Activated CD4-positive, alpha-beta T cell treated with anti-CD3 and anti-CD28 coated beads, Interleukin-10, Interleukin-2, amounts not matched to agents 100 ng/mL and 50 ng/mL, durations not matched to agents 16 hours and 8 hours (primary cell): ENCODE measurements around the gene ABCC12.

ENCODE experiments used
- DNase-seq: peaks from one replicate; pipeline ENCODE4 v3.0.0-alpha.2; 2020

Gene ABCC12

DNA sequence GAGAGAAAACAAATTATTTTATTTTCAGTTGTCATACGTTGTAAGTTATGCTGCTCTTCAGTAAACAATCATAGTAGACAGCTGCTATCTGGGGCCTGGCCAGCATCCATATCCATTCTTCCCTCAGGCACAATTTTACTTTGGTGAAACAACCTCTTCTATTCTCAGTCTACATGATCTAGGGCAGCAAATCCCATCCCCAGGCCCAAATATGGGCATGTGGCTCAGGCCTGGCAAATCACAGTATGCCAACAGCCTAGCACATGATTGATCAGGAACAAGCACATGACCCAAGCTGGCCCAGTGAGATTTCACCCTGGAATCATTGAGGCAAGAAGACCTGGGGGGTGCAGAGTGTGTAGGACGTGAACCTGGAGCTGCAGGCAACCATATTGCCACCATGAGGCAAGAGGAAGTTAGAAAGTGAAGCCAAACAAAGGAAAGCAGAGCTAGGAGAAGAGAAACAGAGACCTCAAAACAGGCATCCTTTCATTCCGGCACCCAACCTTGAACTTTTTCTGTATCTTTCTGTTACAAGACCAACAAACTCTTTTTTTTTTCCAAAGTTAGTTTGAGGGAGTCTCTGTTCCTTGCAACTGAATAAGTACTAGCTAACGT lies 10.3 kb upstream of the ABCC12 start:
- no peak for DNase-seq

DNA sequence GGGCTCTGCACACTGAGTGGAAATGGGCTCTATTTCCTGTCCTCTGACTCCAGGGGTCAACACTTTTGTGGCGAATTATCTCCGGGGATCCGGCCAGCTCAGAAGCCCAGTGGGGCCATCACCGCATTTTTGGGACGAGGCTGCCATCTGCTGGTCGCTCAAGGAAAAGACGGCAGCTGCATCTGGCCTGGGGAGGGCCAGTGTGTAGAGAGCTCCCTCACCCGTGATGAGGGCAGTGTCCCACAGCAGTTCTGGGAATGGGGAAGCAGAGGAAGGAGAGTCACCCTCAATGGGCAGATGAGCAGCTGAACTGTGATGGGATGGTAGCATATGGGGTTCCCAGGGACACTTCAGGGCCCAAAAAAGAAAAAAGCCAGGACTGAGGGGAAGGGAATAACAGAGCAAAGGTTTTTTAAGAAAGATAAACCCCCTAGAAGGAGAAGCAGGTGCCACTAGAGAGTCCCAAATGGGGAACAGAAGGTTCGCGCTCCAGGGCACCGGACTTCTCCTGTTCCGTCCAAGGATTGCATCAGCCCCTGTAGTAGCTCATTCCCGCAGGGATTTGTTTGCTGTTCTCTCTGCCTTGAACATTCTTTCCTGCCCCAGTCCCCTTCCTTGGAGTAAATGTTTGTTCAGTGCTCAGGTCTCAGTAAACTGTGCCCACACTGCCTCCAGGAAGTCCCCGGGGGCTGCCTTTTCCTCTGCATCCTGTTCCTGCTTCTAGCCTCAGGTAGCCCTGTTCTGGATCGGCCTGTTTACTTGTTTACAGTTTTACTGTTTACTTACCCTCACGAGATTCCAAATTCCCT lies 9.3 kb upstream of the ABCC12 start:
- peak; percentile 73 for DNase-seq

DNA sequence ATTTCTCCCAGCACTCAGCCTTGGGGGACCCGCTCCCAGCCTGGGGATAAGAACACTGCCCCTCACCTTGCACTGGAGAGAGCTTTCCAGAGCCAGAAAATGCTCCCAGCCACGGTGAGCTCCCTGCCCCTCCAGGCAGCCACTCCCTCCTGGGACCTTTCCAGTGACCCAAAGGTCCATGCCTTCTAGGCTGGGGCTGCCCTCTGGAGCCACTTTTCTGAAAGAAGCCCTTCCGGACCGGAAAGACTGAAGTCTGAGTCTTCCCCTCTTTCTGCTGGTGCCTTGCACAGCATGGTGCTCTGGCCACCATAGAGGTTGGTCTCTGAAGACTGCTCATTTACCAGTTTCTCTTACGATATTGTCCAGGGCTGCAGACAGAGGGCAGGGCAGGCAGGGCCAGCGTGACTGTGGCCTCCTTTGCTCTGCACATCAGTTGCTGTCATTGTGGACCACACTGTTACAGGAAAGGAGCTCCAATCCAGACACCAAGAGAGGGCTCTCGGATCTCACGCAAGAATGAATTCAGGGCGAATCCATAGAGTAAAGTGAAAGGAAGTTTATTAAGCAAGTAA lies 7.1 kb upstream of the ABCC12 start:
- no peak for DNase-seq

DNA sequence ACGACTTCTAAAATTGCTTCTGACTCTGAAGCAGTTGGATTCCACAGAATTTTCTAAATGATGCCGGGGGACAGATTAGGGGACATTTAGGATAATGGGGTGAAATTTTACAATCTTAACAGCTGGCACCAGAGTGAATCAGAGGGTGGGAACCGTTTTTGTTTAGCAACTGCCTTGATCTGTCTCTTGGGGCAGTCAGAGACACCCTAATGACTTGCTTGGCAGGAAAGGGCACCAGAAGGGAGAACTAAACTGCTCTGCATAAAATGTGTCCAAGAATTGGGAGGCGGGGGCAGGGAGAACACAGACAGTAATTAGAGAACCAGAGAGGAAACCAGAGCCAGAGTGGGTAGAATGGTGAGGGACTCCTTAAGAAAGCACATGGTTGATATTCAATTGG lies 6.1 kb upstream of the ABCC12 start:
- no peak for DNase-seq

DNA sequence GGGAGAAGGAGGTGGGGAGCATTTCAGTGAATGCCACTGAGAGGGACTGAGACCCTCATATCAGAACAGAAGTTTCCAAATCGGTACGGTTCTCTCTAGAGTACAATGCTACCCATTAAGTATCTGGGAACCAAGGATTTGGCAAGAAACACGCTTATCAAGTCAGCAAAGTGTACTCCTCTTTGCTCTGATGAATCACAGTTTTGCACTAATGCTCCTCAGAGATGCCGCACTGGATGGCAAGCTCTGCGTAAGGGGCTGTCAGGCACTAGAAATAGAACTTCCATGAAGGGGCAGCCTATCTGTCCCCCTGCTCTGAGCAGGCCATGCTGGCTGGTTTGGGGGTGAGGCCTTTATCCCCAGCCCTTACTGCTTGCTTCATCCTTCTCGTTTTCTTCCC lies 4.8 kb upstream of the ABCC12 start:
- DNase-seq = no peak

DNA sequence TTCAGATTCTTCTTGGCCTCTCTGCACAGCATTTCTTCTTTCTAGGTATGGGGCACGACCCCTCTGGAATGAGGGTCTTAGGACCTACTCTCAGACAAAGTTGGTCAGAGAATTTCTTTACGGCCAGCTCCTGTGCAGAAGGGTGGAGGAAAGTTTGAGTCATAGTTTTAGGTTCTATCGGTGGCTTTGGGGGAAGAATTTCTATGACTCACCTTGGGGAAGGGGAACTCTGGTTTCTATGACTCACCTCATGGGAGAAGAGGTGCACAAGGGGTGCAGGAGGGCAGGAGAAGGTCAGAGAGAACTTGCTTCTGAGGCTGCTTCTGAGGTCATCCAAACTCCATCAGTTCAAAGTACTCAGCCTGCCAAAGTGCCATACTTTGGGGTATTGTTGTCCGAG lies 2.5 kb upstream of the ABCC12 start:
- DNase-seq = peak; percentile 88

DNA sequence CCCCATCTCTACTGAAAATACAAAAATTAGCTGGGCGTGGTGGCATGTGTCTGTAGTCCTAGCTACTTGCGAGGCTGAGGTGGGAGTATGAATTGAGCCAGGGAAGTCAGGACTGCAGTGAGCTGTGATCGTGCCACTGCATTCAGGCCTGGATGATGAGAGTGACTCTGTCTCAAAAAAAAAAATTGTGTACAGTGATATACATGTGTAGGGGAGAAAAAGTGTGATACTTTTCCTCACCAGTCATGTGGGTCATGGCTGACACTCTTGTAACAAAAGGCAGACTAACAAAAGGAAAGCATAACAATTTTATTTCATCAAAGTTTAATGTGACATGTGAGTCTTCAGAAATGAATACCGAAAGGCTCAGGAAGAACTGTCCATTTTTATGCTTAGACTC lies 2.0 kb upstream of the ABCC12 start:
- DNase-seq = peak; percentile 2

DNA sequence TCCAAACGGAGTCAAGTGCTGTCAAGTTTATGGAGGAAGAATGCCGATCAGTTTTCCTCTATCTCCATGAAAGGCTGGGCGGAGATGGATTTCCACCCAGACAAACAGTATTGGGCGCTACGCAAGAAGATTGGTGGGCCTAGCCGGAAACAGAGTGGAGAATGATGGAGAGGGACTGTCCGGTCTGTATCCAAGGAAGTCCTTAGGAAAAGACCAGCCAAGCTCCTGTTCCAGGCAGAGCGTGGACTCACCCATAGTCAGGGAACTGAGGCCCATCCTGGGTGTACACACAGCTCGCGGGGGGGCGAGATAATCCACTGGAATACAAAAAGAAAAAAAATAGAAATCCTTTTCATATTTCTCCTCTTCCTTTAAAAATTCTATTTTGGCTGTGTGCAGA lies 1.5 kb upstream of the ABCC12 start:
- no peak for DNase-seq

DNA sequence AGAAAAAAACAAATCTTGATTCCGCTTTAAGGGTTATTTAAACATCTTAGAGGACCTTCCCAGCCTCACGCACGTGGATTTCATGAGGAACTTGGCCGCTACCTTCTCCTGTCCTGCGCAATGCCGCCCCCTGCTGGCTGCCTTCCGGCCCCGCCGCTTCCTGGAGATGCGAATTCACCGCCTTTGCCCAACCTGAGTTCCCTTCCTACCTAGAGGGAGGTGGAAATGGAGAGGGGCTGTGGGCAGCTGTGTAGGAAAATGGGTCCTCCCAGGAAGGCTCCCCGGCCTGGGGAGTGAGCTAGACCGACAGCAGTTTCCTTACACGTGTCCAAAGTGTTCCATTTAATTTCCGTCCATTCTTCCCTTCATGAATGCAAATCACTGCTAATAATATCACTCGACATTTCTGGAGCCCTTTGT lies 1.0 kb upstream of the ABCC12 start:
- peak; percentile 81 for DNase-seq

DNA sequence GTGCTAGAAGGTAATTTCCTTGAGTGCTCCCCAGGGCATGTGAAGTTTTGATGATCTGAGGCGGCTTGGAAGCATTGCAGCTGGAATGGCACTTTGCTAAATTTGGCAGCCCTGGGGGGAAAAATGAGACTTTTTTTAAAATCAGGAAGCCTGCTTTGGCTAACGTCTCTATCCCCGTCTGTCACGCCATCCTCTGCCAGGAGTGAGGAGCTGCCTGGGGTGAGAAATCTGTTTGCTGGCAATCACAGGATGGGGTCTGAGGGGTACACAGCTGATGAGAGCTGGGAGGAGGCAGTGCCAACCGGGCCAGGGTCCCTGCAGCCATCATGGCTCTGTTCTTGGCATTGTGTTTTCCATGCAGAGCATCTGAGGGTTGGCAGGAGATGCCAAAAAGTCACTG lies 2.0 kb downstream of the ABCC12 start:
- no peak for DNase-seq

DNA sequence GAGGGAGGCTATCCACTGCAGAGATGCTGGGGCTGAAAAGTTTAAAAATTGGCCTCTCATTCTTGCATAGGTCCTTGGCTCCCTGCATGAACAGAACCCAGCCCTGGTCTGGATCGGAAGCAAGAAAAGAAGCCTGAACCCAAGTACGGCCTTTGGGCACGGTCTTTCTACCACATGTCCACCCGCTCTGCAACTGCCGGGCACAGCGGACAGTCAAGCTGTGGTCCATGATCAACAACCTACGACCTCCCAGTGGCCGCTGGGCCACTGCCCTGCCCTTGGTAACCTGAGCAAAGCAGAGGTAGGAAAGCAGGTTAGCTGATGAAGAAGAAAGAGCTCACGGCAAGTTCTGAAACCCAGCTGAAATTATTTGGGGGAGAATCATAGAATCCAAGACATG lies 3.6 kb downstream of the ABCC12 start:
- no peak for DNase-seq

DNA sequence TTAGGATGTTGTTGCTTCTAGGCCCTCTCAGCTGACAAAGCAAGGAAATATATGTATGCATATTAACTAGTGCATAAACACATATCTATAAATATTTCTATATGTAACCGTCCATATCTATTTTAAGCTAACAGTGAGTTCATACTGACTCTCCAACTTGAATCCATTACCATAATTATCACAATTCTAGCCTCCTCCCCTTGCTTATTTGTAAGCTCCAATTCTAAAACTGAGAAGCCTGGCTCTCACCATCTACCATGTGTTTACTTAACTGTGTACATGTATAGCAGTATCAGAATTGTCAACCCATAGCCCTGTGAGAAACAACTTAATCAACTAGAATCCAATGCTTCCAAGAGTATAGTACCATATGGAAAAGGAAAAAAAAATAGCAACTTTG lies 5.1 kb downstream of the ABCC12 start:
- no peak for DNase-seq

DNA sequence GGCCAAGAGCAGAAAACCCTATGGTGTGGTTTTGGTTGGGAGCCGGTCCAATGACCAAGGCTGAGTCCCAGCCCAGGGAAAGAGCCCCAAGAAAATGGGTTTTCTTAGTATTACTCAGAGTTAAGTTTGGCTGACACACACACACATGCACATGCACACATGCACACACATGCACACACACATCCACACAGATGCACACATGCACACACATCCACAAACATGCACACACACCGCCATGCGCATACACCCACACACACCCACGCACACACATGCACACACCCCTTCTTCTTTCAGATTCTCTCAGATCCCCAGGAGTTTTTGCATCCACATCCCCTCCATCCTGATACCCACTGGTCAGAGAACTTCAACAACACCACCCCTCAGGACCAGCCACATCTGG lies 9.1 kb downstream of the ABCC12 start:
- DNase-seq = no peak

DNA sequence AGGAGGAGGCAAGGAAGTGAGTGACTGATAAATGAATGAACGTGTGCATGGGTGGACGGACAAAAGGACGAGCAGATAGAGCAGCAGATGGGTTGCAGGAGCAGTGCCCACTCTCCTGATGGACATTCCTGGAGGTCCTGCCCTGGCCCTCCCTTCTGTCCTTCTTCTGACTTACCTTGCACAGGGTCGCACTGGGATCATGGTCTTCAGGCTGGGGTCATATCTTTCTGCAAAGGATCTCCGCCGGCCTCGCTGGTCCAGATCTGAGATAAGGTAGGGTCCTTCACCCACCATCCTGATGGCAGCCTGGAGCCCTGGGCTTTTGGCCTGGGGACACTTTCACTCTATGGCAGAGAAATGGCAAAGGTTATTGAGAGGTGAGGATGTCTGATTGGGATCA lies 9.7 kb downstream of the ABCC12 start:
- DNase-seq = no peak

DNA sequence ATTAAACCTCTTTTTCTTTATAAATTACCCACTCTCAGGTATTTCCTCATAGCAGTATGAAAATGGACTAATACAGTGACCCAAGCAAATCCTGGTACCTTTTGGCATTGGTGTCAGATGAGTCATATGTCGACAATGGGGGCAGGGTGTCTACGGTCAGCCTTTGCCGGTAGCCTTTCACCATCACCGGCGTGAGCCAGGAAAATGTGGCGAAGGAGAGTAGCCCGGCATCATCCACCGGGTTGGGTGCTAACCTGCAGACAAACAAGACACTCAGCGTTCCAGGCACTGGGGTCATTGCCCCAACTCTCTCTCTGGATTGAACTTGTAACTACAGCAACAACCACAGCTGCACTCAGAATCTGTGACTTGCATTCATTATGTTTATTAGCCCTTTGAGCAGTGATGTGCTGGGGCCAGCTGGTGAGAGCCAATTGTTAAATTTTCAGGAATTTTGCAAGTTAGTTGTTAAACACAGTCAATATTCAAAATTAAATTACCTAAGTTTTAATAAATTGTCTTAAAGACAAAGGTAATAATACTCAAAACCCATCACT lies 11.9 kb downstream of the ABCC12 start:
- no peak for DNase-seq

DNA sequence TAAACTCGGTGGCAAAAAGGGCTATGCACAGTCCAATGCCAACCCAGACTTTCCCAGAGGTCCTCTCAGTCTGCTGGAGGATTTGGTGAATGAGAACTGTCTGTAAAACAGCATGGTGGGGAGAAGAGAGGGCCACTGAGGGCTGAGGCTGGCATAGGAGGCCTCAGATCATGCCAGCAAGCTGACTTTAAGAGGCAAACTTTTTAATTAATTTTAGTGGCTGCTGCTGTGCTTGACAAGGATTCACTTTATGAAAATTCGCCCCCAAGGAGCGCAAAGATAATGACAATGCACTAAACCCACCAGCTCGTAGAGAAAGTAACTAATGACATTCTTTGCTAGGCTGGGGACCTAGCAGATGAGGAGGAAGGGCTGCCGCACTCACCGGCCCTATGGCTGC lies 15.0 kb downstream of the ABCC12 start:
- DNase-seq = no peak

DNA sequence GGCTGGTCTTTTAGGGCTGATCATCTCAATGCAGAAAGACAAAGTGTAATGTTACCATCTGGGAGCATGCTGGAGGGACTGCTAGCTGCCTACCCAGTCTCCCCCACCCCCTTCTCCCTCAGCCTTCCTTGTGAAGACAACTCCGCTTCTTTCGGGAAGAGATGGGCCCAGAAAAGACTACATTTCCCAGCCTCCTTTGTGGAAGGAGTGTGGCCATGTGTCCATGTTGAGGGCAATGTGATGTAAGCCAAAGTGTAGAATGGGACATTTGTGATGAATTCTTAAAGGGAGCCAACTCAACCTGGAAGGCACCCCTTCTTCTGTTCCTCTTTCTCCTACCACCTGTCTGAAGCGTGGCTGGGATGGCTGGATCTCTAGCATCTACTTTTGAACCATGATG lies 16.3 kb downstream of the ABCC12 start:
- DNase-seq = no peak

DNA sequence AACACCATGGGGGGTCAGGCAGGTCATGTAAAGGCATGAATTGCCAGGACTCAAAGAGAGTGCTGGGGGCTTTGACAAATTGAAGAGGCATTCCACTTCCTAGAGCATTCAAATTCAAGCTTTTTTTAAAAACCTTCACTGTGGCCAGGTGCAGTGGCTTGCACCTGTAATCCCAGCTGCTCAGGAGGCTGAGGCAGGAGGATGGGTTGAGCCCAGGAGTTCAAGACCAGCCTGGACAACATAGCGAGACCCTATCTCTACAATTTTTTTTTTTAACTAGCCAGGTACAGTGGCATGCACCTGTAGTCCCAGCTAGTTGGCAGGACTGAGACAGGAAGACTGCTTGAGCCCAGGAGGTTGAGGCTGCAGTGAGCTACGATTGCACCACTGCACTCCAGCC lies 17.2 kb downstream of the ABCC12 start:
- no peak for DNase-seq

DNA sequence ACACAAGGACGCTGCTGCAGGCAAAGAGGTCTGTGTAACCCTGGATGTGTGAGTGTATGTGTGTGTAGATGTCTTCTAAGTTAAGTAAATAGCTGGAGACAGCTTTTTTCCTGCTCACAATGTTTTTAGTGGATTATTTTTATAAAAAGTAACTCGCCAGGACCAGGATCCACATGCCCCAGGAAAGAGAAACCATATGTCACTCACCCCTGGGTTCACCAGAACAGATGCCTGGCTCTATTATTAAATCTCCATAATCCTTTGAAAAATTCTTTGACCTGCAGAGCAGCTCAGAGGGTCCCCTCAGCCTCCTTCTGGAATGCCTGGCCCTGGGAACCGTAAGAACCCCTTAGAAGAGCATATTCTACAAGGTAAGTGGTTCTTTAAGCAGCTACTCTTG lies 18.0 kb downstream of the ABCC12 start:
- no peak for DNase-seq

DNA sequence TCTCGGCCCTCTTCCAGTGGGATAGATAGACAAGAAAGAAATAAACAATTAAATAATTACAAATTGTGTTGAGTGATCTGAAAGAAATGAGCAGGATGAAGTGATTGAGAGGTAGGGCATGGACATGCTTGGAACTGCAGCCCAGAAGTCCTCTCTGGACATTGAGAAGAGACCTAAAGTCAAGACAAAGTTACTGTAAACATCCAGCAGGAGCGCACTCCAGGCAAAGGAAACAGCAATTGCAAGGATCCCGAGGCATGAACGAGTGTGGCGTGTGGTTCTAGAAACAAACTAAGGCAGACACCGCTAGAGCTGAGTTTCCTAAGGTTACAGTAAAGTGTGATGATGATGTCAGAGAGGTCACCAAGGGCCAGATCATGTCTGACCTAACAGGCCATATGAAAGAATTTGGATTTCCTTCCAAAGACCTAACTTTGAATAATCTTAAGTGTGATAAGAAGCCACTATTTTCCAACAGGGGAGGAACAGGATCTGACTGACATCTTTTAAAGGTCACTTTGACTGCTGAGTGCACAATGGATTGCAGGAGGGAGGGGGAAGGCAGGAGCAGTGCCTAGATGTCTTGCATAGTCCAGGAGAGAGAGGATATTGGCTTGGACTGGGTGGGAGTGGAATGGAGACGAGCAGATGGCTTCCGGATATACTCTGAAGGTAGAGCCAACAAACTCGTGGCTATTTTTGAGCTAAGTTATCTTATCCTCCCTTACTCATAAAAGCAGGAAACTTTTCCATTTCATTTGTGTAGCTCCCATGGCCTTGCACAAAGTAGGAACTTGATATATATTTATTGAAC lies 19.0 kb downstream of the ABCC12 start:
- no peak for DNase-seq

DNA sequence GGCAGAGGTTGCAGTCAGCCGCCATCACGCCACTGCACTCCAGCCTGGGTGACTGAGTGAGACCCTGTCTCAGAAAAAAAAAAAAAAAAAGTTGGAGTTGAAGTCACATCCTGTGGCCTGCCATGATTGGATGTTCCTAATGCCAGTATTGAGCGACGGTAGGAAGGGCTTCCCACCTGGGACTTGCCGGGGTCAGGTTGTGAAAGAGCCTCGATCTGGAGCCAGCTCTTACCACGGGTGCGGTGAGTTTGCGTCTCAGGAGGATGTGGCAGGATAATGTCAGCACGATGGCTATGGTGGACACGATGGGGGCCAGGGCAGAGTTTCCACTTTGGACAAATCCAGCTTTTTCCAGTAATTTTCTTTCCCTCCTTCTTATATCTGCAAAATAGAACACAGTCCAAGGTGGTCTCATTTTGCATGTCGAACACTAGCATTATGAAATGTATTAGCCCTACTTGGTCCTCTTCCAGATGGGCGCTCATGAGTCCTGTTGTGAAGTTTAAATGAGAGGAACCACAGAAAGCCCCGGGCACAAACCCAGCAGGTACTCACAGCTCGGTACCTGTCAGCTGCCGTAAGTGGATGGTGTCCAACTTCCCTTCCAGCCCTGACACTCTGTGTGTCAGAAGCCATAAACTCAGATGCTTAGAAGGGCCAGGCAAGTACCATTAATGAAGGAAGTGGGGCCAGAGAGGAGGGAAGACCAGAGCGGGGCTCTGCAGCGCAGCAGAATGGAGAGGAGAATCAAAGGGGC lies 22.2 kb downstream of the ABCC12 start:
- DNase-seq = no peak

DNA sequence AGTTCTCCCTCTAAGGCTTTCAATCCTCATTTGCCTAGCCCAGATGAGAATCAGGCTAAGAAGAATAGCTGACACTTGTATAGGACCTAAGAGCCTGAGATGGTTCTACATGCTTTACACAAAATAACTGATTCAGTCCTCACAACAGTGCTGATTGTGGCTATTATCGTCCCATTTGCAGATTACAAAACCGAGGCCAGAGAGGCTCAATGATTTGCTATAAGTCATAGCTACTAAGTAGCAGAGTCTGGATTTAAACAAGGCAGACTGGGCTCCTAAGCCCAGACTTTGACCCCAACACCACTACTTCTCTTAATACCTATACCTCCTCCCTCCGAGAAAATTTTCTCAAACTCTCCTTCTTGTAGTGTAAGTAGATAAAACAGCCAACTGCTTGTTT lies 23.1 kb downstream of the ABCC12 start:
- no peak for DNase-seq
